ENCODE data around the gene MYCBP2.
"Not testable (repeated sequence)": the region's sequence is repeated elsewhere in the genome, so short reads cannot be mapped to it uniquely, and the experiment has no call there.

The MYCBP2 gene

DNA sequence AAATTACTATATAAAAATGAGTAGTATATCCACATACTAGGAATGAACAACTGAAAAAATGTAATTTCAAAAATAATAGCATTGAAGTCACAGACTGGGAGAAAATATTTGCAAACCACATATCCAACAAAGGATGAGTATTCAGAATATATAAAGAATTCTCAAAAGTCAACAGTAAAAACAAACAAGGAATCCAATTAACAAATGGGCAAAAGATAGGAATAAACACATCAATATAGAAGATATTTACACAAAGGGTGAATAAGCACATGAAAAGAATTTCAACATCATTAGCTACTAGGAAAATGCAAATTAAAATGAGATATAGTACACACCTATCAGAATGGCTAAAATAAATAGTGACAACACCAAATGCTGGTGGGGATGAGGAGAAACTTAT, 37.0 kb downstream of the MYCBP2 start:
- no peak for DNase-seq

DNA sequence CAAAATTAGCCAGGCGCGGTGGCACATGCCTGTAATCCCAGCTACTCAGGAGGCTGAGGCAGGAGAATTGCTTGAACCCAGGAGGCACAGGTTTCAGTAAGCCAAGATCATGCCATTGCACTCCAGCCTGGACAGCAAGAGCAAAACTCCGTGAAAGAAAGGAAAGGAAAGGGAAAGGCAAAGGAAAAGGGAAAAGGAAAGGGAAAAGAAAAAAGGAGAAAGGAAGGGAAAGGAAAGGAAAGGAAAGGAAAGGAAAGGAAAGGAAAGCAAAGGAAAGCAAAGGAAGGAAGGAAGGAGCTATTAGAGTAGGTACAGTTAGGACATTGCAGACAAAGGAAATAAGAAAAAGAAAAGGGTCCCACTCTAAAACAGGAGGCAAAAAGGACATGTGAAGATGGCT, 41.3 kb downstream of the MYCBP2 start:
- not testable (repeated sequence) for DNase-seq

DNA sequence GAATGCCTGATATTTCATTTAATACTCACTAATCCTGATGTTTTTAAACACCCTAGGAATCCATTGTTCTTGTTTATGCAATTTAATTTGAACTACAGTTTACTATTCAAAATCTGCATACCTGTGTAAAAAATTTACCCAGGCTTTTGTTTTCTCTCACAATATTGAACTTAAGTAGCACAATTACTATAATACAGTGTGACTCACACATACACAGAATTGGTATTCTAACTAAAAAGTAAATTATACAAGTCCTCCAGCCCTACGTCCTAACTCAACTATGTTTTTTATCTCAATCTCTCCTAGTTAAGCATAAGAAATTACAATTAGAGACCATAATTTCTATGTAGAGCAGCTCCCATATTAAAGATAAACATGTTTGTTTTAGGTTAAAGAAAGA, 41.8 kb downstream of the MYCBP2 start:
- DNase-seq, result no peak

DNA sequence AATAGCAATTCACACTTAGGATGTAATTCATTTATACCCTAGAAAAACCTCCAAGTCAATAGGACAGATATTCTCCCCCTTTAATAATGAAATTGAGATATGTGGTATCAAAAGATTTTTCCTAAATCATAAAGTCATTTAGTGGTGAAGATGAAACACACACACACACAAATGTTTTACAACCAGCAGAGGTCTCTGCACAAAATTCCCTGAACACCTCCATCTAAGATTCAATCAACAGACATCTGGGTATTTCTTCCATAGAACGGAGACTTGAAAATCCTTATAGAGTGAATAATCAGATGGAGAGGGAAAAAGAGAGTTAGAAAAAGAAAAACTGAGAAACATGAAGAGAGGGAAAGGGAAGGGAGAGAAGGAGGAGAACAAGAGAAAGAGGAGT, 52.8 kb downstream of the MYCBP2 start:
- DNase-seq, result no peak

DNA sequence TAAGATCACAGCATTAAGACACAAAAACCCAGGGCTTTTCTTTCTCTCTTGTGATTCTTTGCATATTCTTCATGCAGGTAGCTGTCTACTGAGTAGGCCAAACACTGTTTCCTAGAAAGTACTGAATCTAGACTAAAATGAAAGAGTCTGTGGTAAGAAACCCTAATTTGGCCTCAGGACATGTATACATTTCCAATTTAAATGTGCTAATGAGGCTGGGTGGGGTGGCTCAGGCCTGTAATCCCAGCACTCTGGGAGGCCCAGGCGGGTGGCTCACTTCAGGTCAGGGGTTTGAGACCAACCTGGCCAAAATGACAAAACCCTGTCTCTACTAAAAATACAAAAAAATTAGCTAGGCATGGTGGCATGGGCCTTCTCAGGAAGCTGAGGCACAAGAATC, 57.8 kb downstream of the MYCBP2 start:
- DNase-seq, result no peak

DNA sequence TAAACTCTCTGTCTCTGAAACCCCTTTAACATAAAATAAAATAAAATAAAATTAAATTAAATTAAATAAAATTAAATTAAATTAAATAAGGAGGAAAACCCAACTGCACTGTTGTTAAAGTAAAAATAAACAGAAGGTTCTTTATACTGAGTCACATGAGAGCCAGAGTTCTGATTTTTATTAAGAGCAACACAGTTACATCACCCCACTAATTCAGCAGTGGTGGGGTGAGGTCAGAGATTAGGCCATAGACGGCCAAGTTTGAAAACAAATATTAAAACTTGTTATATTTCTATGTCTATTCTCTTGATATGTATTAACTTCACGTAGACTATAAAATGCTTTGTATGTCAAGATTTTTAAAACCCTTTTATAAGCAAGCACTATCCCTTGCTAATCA, 59.5 kb downstream of the MYCBP2 start:
- no peak for DNase-seq

DNA sequence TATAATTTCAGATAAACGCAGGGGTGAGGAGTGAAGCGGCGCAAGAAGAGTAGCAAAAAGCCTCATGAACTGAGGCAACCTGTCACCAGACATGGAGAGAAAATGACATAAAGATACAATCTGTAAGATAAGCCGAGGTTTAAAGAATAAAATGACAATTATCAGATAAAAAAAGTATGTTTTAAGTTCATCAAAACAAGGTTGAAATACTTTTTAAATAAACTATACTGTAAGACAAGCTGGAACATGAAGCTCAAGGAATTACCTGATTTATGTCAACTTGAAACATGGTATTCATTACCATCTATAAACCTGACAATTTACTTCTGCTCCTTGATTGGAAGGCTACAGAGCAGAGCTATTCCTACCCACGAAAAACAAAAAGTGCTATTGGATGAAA, 61.6 kb downstream of the MYCBP2 start:
- DNase-seq, result no peak

DNA sequence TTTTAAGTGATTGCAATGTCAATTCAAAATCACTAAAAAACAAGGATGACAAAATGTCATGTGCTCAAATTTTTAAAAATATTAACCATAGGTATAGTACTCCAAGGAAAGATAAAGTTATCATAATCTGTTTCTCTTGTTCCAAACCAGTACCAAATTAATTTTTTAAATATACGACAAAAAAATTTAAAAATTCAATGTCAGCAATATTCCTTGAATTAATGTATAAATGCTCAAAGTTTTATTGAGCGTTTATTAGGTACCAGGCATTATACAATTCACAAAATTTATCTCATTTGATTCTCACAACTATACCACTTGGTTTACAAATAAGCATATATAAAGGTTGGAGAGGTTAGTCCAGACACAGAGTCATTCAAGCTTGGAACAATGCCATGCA, 64.7 kb downstream of the MYCBP2 start:
- DNase-seq, result no peak

DNA sequence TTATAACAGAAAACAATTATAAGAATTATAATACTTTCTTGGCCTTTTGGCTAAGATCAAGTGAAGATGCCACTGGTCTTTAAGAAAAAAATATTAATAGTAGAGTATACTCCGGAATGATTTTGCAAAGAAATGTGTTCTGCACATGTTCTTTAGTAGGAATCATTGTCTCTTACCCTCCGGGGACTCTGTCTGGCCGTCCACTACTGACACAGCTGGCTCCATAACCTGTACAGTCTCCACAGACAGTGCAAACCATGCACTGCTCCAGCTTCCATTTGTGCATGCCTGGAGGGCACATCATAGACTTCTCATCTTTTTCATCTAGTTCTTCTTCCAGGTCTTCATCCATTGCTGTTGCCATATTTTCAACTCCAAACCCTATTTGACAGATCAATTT, 75.9 kb downstream of the MYCBP2 start:
- DNase-seq, result no peak

DNA sequence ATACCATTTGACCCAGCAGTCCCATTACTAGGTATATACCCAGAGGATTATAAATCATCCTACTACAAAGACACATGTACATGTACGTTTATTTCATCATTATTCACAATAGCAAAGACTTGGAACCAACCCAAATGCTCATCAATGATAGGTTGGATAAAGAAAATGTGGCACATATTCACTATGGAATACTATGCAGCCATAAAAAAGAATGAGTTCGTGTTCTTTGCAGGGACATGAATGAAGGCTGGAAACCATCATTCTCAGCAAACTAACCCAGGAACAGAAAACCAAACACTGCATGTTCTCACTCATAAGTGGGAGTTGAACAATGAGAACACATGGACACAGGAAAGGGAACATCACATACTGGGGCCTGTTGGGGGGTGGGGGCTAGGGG, 81.7 kb downstream of the MYCBP2 start:
- DNase-seq, result not testable (repeated sequence)

DNA sequence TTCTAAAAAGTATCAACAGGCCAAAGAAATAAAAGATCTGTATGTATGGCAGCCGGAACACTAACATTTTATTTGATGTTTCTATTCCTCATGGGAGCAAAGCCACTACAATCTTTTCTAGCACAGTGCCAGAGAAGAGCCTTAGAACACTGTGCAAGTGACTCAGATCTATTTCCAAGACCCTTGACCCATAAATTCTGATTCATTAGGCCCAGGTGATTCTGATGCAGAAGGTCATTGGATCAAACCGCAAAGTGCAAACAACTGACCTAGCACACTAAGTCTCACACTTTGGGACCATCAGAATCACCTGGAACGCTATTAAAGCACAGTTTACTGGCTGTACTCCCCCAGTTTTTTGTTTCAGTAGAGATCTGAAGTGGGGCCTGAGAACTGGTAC, 87.6 kb downstream of the MYCBP2 start:
- no peak for DNase-seq

DNA sequence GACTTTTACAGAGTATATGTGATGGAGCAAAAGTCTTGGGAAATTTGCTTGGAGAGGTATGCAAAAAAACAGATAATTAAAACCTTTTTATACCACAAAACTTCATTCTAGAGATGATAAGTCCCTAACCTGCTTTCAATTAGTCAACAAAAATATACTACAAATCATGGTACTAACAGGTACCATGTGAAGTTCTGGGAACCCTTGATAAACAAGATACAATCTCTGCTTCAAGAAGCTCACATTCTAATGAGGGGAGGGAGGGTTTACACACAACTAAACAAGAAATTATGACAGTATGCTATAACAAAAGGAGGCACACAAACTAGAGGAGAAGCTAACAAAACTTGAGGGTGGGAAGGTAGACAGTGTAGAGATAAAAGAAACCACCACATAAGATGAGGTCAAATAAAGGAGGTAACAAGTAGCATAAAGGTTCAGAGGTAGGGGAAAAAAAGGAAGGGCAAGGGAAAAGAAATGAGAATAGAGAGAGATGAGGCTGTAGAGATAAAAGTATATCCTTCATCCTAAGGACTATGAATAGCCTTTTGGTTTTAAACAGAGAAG, 91.4 kb downstream of the MYCBP2 start:
- DNase-seq, result no peak

DNA sequence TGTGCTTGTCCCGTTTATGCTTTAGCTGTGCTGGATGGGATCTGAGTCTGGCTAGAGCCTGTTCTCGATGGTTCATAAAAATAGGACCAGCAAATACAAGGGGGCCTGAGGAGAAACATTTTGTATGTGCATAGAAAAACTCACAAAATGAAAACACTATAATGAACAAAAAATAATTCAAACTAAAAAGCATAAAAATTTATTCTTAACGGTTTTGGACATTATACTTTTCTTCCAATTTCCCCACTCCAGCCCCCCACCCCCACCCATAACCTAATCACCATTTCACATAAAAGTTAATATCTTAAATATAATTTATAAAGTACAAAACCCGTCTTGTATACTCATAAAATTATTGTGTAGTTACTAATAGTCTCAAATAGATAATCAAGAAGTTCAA, 93.7 kb downstream of the MYCBP2 start:
- no peak for DNase-seq

DNA sequence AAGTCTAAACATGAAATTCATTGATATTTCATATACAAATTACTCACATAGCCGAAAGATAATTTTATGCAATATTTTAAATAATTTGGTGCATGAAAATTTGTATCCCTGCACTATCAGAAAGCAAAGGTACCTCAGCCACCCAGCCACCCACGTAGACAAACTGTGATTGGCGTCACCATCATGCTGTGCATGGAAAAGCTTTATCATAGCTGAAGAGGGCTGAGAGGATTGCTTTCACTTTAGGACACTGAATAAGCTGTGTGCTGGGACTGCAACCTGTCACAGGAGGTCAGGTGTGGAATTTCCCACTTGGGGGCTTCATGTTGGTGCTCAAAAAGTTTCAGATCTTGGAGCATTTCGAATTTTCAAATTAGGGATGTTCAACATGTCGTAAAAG, 96.3 kb downstream of the MYCBP2 start:
- no peak for DNase-seq

DNA sequence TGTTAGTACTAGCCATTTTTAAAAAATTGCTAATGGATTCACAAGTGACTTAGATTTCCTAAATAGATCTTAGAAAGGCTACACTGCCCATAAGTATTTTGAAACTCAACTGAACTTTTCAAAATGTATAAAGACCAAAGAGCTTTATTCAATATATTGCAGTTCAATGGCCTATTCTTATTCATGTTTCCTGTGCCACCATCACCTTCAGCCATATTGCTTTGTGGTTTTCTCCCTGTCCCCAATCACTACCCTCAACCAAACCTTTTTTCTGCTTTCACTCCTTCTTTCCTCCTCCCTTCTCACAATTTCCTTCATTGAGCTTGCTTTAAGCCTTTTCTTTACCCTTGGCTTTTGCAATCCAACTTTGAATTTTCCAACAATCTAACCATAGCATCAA, 100.9 kb downstream of the MYCBP2 start:
- DNase-seq, result no peak

DNA sequence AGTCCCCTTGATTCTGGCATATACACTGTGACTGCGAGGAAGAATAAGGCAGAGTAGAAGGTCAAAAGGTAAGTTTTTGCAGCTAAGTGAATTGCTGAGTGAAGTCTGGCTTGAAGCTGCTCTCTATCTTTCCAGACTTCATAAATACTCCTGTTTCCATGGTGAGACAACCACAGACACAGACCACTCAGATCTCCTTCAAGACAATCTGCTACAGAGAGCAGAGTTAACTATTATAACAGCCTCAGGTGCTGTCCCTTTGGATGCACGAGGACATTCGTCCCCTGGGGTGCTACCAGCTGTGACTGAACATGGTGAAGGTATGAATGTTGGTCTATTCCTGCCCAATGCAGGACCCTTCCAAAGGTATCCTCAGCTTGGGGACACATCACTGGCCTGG, 104.0 kb downstream of the MYCBP2 start:
- DNase-seq, result no peak

DNA sequence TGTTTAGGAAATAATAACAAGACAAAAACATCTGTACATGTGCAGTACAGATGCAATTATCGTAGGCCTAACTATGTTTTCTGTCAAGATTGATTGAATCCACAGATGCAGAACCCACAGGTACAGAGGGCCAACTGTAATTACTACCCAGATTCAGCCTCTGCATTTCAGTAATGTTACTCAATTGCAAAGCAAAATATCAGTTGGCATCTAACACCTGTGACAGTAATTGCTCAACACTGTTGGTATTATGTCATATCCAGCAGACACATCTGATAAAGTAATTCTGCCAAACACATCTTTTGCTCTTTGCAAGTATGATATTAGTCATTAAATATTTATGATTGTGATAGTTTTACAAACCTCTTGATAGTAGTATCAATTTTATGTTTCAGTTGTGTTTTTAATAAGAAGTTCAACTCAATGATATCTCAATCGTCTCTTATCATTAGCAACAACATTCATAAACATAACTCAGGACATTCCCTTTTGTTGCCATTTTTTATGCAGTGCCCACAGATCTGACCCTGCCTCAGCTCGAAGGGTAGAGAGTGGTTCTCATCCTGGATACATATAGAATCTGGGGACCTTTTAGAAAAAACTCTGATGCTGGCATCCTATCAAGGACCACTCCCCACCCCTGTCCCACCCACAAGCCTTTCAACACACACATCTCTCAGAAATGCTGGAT, 104.7 kb downstream of the MYCBP2 start:
- DNase-seq, result no peak

DNA sequence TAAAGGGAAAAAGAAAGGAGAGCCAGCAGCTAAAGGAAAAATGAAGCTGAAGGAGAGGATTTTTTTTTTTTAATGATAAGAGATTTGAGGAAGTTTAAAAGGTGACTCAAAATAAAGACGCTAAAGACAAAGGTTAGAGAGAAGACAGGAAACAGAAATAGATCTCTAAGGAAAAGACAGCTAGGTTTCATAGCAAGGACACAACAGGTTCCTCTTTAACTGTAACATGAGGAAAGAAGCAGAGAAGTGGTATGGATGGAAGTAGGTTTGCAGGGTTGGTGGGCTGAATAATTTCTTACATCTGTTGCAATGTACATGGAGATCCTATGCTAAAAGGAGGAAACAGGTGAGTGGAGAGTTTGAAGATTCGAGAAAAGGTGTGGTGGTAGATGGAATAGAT, 107.5 kb downstream of the MYCBP2 start:
- DNase-seq, result no peak

DNA sequence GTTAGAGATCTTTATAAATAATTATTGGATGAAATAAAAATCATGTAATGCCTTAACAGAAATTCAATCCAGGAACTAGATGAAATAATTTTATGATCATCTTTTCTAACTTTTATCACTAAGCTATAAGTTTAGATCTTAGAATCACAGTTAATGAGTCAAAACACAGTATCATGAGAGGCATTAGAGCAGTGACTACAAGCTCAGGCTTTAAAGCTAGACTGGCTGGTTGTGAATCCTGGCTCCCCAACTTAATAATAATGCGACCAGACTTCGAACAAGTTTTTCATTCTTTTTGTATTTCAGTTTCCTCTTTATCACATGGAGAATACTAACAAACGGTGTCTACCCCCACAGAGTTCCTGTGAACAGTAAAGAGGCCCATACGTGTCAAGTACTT, 108.6 kb downstream of the MYCBP2 start:
- DNase-seq, result no peak

DNA sequence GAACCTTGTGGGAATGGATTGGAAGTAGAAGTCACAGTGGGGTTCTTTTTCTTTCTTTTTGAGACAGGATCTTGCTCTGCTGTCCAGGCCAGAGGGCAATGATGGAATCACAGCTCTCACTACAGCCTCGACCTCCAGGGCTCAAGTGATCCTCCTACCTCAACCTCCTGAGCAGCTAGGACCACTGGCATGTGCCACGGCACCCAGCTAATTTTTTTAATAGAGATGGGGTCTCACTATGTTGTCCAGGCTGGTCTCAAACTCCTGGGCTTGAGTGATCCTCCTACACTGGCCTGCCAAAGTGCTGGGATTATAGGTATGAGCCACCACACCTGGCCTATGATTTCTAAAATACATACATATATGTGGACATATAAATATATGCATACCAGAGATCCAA, 111.4 kb downstream of the MYCBP2 start:
- DNase-seq, result no peak

DNA sequence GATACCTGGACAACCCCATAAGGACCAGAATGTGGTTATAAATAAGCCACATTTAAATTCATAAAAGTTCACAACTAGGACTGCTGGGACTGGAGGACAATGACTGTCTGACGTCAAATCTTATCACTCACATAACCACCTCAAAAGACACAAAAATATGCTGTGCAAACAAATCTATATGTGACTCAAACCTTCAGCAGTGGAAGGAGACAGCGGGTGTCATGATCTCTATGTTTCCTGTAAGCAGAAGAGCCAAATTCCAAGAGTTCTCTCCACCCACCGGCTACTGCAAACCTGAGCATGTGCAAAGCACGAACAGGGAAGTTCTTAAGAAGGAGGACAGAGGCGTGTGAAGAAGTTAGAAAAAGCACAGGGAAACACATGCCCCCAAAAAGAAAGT, 113.2 kb downstream of the MYCBP2 start:
- DNase-seq, result no peak

DNA sequence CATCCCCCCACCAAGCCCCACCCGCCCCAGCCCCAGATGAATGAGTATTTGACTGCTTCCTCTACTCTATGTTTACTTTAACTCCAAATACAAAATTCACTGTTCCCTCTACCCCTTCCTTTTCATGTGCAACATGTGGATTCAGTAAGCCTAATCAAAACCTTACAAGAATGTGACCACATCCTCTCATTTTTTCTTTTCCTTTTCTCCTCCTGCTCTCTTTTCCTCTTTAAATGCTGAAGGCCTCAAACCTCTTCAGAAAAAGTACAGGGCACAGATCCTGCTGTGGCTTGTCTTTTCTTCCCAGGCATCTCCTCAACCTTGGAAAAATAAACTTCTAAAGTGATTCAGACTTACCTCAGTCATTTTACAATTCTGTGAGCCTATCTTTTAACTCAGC, 119.0 kb downstream of the MYCBP2 start:
- no peak for DNase-seq

DNA sequence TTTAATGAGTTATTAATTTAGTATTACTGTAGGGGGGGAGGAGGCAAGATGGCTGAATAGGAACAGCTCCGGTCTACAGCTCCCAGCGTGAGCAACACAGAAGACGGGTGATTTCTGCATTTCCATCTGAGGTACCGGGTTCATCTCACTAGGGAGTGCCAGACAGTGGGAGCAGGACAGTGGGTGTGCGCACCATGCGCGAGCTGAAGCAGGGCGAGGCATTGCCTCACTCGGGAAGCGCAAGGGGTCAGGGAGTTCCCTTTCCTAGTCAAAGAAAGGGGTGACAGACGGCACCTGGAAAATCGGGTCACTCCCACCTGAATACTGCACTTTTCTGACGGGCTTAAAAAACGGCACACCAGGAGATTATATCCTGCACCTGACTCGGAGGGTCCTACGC, 127.9 kb downstream of the MYCBP2 start:
- not testable (repeated sequence) for DNase-seq

DNA sequence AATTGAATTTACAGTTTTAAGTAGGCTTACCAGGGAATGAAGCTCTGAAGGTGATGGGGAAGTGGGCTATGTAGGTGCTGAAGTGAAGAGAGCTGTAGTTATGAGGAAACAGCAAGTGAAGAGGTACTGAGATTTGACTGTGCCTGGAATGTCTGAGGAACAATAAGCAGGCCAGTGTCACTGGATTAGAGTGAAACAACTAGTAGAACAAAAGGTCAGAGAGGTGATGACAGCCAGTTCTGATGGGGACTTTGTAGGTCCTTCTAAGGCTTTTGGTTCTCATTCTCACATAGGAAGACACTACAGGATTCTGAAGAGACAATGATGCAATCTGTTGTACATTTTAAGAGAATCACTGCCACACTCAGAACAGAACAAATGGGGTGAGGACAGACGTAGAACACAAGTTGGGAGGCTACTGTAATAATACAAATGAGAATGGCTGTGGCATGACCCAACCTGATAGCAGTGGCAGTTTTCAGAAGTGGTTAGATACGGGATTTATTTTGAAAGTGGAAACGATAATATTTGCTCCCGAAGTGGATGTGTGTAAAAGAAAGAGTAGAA, 130.8 kb downstream of the MYCBP2 start:
- DNase-seq, result no peak

DNA sequence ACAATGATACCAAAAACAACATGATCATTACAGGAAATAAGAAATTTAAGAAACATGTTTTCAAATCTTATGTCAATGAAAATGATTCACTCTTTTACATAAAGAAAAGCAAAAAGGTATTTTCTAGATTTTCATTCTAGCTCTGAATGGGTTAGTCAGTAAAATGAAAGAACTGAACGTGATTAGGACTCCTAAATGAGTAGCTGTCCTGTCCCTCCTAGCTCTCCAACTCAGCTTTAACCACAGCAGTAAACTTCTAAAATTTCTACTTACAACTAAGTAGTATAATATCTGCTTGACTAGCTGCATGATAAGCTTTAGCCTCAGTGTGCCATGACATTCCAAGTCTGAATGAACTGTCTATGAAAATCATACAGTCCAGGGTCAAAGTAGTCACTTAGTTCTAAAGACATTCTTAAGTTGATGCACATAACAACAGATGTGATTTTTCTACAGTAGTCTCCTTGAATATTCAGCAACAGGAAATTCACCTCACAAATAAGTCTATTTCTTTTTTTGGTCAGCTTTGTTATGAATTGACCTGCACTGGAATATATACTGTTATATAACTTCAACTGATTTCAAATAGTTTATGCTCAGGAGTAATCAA, 136.4 kb downstream of the MYCBP2 start:
- no peak for DNase-seq

Measured in T1000 (cell line).